Fibroblast of mammary gland (primary cell): Measurements from ENCODE around the gene CDKN3.
"Not testable (repeated sequence)": the region's sequence is repeated elsewhere in the genome, so short reads cannot be mapped to it uniquely, and the experiment has no call there.

ENCODE experiments used
- DNase-seq: peaks from one replicate; pipeline ENCODE4 v3.0.0-alpha.2; 2010; ENCODE audit warnings: low read depth
- H3K4me3 ChIP-seq: 2 replicates; pipeline ENCODE4 v1.5.1; 2011; ENCODE audit warnings: low read depth, mild to moderate bottlenecking, low read length, moderate library complexity; ENCODE audit not compliant: control insufficient read depth
- CTCF ChIP-seq: conservative IDR thresholded peaks from 2 replicates; pipeline ENCODE4 v1.5.1; 2011; ENCODE audit warnings: low read depth, low read length, inconsistent platforms; ENCODE audit not compliant: control insufficient read depth, insufficient read depth

CDKN3 gene

GRCh38 chr14:54455363-54455762, 58.6 kb downstream of the CDKN3 start:
- DNase-seq = no peak
- H3K4me3 ChIP-seq = no peak overlapping the region
- TF ChIP-seq CTCF = no peak

GRCh38 chr14:54456820-54457608, 60.2 kb downstream of the CDKN3 start:
- peak; percentile 36 for DNase-seq
- H3K4me3 ChIP-seq = not testable (repeated sequence)

- no peak for DNase-seq
- H3K4me3 ChIP-seq = no peak overlapping the region
- TF ChIP-seq CTCF = no peak
These were observed 60.8 kb downstream of the CDKN3 start for GRCh38 chr14:54457609-54457996.

- not testable (repeated sequence) for DNase-seq, H3K4me3 ChIP-seq
These were observed 61.7 kb downstream of the CDKN3 start for GRCh38 chr14:54458536-54458935.

- no peak for DNase-seq
- no peak for TF ChIP-seq CTCF
- H3K4me3 ChIP-seq = no peak overlapping the region
These were observed 62.3 kb downstream of the CDKN3 start for GRCh38 chr14:54459106-54459505.

- DNase-seq = peak; percentile 25
- no peak for TF ChIP-seq CTCF
- H3K4me3 ChIP-seq = no peak overlapping the region
These were observed 65.2 kb downstream of the CDKN3 start for GRCh38 chr14:54462048-54462447.

GRCh38 chr14:54465654-54466053, 68.8 kb downstream of the CDKN3 start:
- H3K4me3 ChIP-seq = no peak overlapping the region
- no peak for DNase-seq
- TF ChIP-seq CTCF = no peak

GRCh38 chr14:54467280-54467679, 70.5 kb downstream of the CDKN3 start:
- DNase-seq = no peak
- no peak overlapping the region for H3K4me3 ChIP-seq
- no peak for TF ChIP-seq CTCF
